ENCODE data around the gene ADCY7. TPM values are rescaled to one million over a fixed set of nuclear protein-coding genes. Genes with fewer than 3 reads are reported as not detected.

The ADCY7 gene
- total RNA-seq, 1 donor from 2014 or later = 16.7 TPM

DNA sequence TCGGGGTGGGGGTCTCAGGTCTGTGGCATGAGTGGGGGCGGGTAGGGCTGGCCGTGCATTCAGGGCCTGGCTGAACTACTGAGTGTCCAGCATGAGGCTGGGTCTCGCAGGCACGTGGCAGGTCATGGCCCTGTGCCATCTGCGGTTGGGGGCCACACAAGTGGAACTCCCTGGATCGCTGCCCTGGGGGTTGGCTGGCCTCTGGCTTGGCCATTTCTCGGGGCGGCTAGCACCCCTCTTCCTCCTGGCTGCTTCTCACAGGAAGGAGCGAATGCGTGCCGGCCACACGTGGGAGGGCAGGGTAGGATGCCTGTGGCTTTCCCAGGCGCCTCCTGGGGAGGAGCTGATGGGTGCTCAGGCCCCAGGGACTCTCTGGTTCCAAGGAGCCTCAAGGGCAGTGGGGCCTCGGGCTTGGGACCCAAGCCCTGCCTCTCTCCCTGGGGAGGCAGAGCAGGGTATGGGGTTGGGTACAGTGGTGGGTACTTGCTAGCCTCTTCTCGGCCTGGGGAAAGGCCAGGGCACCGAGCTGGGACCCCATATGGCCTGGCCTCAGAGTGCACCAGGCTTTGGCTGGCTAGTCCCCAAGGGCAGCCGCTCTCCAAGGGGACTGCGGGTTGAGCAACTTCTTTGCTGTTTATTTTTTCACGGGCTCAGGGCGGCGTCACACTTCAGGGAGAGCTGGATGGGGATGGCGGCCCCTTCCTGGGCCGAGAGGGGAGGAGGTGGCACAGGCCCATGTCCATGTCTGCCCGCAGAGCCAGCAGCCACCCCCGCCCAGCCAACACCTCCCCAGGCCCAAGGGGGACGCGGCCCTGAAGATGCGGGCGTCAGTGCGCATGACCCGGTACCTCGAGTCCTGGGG, 37.5 kb downstream of the ADCY7 start:
- Mint-ChIP-seq H3K9me3 (ENCODE audit: unreplicated experiment) (peaks cover 4% of the 10 kb centered on the region), H3K27me3 (ENCODE audit: unreplicated experiment) (no peaks in the 10 kb centered on the region), H3K36me3 (ENCODE audit: unreplicated experiment) (no peaks in the 10 kb centered on the region), H3K4me3 (ENCODE audit: unreplicated experiment) (no peak overlapping the region), H3K4me1 (ENCODE audit: low read depth, unreplicated experiment) (no peaks in the 10 kb centered on the region), H3K27ac (ENCODE audit: unreplicated experiment) (no peak overlapping the region)
- TF ChIP-seq, protein P1, sequence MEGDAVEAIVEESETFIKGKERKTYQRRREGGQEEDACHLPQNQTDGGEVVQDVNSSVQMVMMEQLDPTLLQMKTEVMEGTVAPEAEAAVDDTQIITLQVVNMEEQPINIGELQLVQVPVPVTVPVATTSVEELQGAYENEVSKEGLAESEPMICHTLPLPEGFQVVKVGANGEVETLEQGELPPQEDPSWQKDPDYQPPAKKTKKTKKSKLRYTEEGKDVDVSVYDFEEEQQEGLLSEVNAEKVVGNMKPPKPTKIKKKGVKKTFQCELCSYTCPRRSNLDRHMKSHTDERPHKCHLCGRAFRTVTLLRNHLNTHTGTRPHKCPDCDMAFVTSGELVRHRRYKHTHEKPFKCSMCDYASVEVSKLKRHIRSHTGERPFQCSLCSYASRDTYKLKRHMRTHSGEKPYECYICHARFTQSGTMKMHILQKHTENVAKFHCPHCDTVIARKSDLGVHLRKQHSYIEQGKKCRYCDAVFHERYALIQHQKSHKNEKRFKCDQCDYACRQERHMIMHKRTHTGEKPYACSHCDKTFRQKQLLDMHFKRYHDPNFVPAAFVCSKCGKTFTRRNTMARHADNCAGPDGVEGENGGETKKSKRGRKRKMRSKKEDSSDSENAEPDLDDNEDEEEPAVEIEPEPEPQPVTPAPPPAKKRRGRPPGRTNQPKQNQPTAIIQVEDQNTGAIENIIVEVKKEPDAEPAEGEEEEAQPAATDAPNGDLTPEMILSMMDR (IDR thresholded peaks at IDR 0.05; ENCODE audit: partially characterized antibody, unreplicated experiment) = no peak
- DNase-seq = no peak

DNA sequence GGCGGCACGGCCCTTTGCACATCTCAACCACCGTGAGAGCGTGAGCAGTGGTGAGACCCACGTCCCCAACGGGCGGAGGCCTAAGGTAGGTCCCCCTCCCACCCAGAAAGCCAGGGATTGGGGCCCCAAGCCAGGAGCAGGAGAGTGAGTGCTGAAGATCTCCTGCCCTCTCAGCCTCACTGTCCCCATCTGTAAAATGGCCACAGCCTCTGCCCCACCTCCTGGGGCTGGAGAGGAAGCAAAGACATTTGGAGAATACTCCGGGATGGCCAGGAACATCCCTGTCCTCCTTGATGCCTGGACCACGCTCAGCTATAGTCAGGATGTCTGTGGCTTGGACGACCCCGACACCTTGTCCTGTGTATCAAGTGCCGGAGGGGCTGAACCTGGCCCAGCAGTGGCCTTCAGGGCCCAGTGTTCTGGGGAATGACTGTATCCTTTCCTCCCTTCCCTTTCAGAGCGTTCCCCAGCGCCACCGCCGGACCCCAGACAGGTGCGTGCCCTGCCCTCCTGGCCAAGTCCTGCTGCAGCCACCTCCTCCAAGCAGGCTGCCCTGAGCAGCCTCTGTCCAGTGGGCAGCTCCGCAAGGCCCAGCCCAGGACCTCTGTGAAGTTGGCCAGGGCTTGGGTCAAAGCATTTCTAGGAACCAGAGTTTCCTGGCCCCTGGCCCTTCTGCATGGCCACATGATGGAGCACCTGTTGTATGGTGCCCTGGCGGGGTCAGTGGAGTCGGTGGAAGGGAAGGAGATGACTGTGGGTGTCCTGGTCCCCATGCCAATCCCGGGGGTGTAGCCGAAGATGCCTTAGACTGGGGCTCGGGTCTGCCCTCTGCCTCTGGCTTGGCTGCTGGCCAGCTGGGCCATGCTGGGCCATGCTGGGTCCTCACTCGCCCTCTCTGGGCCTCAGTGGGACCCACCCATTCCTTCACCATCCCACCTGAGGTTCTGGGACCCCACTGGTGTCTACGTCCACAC, 38.4 kb downstream of the ADCY7 start:
- H3K36me3 Mint-ChIP-seq (ENCODE audit: unreplicated experiment) = no peaks in the 10 kb centered on the region
- no peak overlapping the region for H3K27ac Mint-ChIP-seq (ENCODE audit: unreplicated experiment)
- DNase-seq = no peak
- TF ChIP-seq, protein P1 (IDR thresholded peaks at IDR 0.05; ENCODE audit: partially characterized antibody, unreplicated experiment) = no peak
- H3K9me3 Mint-ChIP-seq (ENCODE audit: unreplicated experiment) = peaks cover 4% of the 10 kb centered on the region
- peaks cover 2% of the 10 kb centered on the region for H3K4me1 Mint-ChIP-seq (ENCODE audit: low read depth, unreplicated experiment)
- H3K27me3 Mint-ChIP-seq (ENCODE audit: unreplicated experiment) = no peaks in the 10 kb centered on the region
- H3K4me3 Mint-ChIP-seq (ENCODE audit: unreplicated experiment) = no peak overlapping the region

DNA sequence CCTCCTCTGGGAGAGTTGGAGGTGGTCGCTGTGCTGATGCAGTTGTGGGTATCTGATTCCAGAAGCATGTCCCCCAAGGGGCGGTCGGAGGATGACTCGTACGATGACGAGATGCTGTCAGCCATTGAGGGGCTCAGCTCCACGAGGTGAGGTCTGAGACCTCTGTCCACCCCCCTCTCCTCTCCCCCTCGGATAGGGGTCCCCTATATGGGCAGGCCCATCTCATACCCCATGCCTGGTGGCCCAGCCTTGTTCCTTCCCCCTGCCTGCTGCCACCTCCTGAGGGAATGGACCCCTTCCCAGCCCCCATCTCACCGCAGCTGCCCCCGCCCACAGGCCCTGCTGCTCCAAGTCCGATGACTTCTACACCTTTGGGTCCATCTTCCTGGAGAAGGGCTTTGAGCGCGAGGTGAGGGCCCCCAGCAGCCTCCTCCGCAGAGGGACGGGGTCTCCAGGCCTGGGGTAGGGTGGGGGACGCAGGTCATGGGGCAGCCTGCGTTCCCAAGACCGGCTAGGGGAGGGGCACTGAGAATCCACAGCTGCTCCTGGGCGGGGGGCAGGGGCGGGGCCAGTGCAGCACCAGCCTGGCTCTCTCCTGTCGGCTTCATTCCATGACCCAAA, 39.2 kb downstream of the ADCY7 start:
- peaks cover 9% of the 10 kb centered on the region for H3K9me3 Mint-ChIP-seq (ENCODE audit: unreplicated experiment)
- peaks cover 4% of the 10 kb centered on the region for H3K27me3 Mint-ChIP-seq (ENCODE audit: unreplicated experiment)
- peaks cover 9% of the 10 kb centered on the region for H3K4me1 Mint-ChIP-seq (ENCODE audit: low read depth, unreplicated experiment)
- DNase-seq = no peak
- H3K4me3 Mint-ChIP-seq (ENCODE audit: unreplicated experiment) = no peak overlapping the region
- H3K27ac Mint-ChIP-seq (ENCODE audit: unreplicated experiment) = no peak overlapping the region
- TF ChIP-seq, protein P1 (IDR thresholded peaks at IDR 0.05; ENCODE audit: partially characterized antibody, unreplicated experiment) = no peak
- H3K36me3 Mint-ChIP-seq (ENCODE audit: unreplicated experiment) = no peaks in the 10 kb centered on the region

DNA sequence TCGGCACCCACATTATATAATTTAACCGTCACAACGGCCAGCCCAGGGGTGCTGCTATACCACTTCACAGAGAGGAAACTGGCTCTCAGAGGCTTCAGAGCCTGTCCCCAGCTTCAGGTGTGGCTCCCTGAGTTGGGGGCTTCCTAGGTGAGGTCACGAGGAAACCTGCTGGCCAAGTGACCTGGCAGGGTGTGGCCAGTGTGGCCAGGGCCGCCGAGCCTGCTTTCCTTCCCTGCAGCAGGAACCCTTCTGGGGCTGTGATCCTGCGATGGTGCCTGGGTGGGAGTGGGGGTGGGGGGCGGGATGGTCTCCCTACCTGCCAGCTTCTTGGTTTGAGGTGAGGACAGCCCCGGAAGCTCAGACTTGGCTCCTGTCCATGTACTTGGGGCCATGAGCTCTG, 39.9 kb downstream of the ADCY7 start:
- H3K27me3 Mint-ChIP-seq (ENCODE audit: unreplicated experiment) = peaks cover 4% of the 10 kb centered on the region
- DNase-seq = no peak
- peaks cover 9% of the 10 kb centered on the region for H3K4me1 Mint-ChIP-seq (ENCODE audit: low read depth, unreplicated experiment)
- H3K4me3 Mint-ChIP-seq (ENCODE audit: unreplicated experiment) = no peak overlapping the region
- H3K36me3 Mint-ChIP-seq (ENCODE audit: unreplicated experiment) = no peaks in the 10 kb centered on the region
- H3K9me3 Mint-ChIP-seq (ENCODE audit: unreplicated experiment) = peaks cover 9% of the 10 kb centered on the region
- H3K27ac Mint-ChIP-seq (ENCODE audit: unreplicated experiment) = no peak overlapping the region
- TF ChIP-seq, protein P1 (IDR thresholded peaks at IDR 0.05; ENCODE audit: partially characterized antibody, unreplicated experiment) = no peak

Measured in glutamatergic neuron (in vitro differentiated cells).